Subcutaneous adipose tissue (tissue), 4 donors: ENCODE data around the gene SCP2. TPM values are rescaled to one million over a fixed set of nuclear protein-coding genes. Genes with fewer than 3 reads are reported as not detected.

Source experiments
- CTCF ChIP-seq: fragments of 450-650 bp; IDR thresholded peaks from one replicate; pipeline ENCODE4 v1.5.1; 2016; ENCODE audit warnings: low read depth, mild to moderate bottlenecking, control low read depth, antibody characterized with exemption, moderate library complexity
- total RNA-seq, 4 donors: library from RNA; depleted of rRNA; stranded (reverse); fragments of >200 nt; gene quantifications; one replicate each; pipeline ENCODE4 v1.1.0, GENCODE V29; 2016

SCP2 gene
- total RNA-seq, 4 donors from 2014 or later, result 152 to 223 (median 170) TPM

- TF ChIP-seq CTCF, result no peak
Observed at GRCh38 chr1:52952112-52952511, 25.0 kb downstream of the SCP2 start.

GRCh38 chr1:52955129-52955970 lies 28.3 kb downstream of the SCP2 start:
- no peak for TF ChIP-seq CTCF

GRCh38 chr1:52963101-52963500 lies 36.0 kb downstream of the SCP2 start:
- TF ChIP-seq CTCF, result no peak

- TF ChIP-seq CTCF, result no peak
Observed at GRCh38 chr1:52967666-52968065, 40.6 kb downstream of the SCP2 start.

GRCh38 chr1:52970149-52970548 lies 43.1 kb downstream of the SCP2 start:
- TF ChIP-seq CTCF, result no peak

GRCh38 chr1:52973841-52974240 lies 46.8 kb downstream of the SCP2 start:
- no peak for TF ChIP-seq CTCF

- no peak for TF ChIP-seq CTCF
Observed at GRCh38 chr1:52976183-52977035, 49.3 kb downstream of the SCP2 start.
